ENCODE data around the gene DUSP19.

DNA sequence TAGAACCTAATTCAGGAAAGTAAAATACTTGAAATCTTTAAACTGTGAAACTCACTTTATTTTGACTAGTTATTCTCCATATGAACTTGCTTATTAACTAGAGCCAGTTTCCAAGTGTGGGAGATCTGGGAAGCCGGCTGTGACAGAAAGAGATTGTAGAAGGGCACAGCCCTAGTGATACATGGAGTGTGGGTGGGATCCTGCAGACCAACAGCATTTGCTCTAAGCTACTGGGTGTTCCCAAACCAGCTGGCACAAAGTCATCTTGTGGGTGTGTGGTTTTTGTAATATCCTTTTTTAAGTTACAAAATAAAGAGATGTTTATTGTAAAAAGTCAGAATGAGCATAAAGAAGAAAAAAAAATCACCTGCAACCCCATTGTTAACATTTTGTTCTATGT, 3.4 kb downstream of the DUSP19 start:
- TF ChIP-seq, protein P1, sequence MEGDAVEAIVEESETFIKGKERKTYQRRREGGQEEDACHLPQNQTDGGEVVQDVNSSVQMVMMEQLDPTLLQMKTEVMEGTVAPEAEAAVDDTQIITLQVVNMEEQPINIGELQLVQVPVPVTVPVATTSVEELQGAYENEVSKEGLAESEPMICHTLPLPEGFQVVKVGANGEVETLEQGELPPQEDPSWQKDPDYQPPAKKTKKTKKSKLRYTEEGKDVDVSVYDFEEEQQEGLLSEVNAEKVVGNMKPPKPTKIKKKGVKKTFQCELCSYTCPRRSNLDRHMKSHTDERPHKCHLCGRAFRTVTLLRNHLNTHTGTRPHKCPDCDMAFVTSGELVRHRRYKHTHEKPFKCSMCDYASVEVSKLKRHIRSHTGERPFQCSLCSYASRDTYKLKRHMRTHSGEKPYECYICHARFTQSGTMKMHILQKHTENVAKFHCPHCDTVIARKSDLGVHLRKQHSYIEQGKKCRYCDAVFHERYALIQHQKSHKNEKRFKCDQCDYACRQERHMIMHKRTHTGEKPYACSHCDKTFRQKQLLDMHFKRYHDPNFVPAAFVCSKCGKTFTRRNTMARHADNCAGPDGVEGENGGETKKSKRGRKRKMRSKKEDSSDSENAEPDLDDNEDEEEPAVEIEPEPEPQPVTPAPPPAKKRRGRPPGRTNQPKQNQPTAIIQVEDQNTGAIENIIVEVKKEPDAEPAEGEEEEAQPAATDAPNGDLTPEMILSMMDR (optimal IDR thresholded peaks at IDR 0.05 in 1 of 3, IDR thresholded peaks at IDR 0.05 in 1 of 3, conservative IDR thresholded peaks at IDR 0.05 in 1 of 3; ENCODE audit: extremely low read depth in 1 of 3, insufficient read depth in 2 of 3, low read length in 3 of 3) = no peak
- TF ChIP-seq EZH2 (IDR thresholded peaks at IDR 0.05; ENCODE audit: low read length) = no peak

Data from keratinocyte (primary cell).